GM21825 (cell line): ENCODE results near the gene ALKBH3.

ENCODE experiments used
- ATAC-seq: cut with Tn5 transposase; IDR thresholded peaks from one replicate; pipeline ENCODE4 v1.9.1; 2021; ENCODE audit warnings: mild to moderate bottlenecking, moderate library complexity; ENCODE audit not compliant: unreplicated experiment

The ALKBH3 gene

DNA sequence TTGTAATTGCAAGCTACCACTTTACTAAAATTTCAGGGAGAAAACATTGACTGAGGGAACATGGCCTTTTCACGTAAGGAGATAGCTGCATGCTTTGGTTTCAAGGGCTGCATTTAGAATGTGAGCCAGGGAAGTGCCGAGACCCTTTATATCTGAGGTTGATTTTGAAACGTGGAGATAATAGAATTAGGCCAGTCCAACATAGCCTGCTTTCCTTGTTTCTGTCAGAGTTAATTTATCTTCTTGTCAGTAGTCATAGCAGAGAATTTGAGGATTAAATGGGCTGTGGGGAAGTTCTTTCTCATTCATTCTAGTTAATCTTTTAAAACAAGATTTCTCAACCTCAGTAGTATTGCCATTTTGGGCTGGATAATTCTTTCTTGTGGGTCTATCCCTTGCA lies 12.2 kb downstream of the ALKBH3 start:
- ATAC-seq = no peak

DNA sequence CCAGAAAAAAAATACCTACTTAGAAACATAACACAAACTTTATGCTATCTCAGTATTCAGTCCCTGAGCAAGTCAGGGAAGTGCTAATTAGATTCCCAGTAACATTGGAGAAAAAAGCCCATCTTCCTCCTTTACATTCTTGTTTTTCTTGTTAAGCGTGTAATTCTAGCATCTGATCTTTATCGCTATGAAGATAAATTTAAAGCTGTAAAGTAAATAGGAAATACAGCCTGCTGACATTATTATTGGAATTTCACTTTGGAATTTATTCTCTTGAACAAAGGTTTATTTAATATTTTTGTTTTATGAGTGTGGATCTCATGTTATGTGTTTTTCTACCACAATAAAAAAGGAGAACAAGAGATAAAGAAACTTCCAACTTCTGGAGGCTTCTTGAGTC lies 13.9 kb downstream of the ALKBH3 start:
- ATAC-seq = no peak

DNA sequence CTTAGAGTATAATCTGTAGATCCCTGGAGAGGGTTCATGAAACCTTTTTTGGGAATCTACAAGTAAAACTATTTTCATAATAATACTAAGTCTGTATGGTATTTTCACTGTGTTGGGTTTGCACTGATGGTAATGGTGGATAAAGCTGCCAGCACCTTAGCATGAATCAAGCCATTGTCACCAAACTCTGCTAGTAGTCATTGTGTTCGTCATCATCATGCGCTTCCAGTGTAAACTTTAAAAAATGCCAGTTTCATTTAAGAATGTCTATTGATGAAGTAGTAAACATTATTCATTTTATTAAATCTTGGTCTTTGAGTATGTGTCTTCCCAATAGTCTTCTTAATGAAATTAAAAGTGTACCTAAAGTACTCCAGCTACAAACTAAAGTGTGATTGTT lies 15.0 kb downstream of the ALKBH3 start:
- ATAC-seq = no peak

DNA sequence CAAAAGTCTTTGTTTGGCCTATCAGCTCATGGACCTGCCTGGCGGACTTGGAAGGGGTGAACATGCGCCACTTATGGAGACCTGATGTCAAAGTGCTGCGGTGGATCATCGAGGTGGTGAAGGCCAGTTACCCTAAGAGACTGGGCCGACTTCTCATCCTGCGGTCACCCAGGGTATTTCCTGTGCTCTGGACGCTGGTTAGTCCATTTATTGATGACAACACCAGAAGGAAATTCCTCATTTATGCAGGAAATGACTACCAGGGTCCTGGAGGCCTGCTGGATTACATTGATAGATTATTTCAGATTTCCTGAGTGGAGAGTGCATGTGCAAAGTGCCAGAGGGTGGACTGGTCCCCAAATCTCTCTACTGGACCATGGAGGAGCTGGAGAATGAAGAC lies 17.9 kb downstream of the ALKBH3 start:
- no peak for ATAC-seq

DNA sequence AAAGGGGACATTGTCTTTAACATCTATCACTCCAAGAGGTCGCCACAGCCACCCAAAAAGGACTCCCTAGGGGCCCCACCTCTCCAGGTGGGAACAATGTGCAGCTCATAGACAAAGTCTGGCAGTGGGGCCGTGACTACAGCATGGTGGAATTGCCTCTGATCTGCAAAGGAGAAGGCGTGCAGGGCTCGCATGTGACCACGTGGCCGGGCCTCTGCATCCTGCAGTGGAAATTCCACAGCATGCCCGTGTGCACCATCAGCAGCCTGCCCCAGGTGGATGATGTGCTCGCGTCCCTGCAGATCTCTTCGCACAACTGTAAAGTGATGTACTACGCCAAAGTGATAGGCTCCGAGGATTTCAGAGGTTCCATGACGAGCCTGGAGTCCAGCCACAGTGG lies 18.5 kb downstream of the ALKBH3 start:
- ATAC-seq = no peak

DNA sequence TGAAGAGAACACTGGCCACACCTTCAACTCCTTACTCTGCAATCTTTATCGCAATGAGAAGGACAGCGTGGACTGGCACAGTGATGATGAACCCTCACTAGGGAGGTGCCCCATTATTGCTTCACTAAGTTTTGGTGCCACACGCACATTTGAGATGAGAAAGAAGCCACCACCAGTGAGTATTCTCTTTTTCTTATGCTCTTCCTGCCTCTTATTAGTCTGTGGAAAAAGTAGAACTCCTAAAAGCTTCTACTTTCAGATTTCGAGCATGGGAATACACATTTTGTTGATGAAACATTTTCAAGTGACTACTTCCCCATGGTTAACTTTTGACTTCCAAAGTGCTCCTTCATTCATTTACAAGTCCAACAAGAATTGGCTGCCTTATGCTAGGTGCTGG lies 20.9 kb downstream of the ALKBH3 start:
- no peak for ATAC-seq

DNA sequence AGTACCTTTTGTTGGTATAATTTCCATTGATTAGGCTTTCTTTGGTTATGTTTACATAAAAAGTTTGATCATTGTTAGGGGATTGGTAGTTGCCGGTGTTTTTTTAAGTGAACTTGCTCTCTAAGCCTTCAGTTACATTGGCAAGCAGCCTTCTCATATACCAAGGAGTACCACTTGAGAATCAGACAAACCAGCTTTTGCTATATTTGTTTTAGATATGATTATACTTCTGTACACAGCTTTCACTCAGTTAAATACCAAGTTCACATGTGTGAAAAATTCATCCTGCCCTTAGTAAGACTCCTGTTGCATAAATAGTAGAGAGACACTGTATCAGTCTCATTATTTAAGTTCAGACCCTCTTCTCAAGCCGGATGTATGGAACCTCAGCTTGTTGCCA lies 22.4 kb downstream of the ALKBH3 start:
- ATAC-seq = no peak

DNA sequence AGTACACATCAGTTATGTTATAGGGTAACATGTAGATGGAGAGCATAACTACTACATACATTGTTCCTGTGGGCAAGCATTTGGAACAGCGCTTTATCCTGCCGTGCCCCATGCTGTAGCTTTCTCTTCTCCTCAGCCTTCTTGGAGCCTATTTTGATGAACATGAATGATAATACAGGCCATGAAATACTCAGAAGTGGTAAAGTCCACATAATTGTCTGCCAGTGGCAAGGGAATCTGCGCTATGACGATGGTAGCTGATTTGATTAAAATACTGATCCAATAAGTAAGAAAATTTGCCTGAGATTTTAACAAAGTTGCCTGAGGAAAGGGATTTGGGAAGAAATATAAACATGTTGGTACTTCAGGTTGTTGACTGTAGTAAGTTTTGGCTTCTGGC lies 23.3 kb downstream of the ALKBH3 start:
- ATAC-seq = no peak

DNA sequence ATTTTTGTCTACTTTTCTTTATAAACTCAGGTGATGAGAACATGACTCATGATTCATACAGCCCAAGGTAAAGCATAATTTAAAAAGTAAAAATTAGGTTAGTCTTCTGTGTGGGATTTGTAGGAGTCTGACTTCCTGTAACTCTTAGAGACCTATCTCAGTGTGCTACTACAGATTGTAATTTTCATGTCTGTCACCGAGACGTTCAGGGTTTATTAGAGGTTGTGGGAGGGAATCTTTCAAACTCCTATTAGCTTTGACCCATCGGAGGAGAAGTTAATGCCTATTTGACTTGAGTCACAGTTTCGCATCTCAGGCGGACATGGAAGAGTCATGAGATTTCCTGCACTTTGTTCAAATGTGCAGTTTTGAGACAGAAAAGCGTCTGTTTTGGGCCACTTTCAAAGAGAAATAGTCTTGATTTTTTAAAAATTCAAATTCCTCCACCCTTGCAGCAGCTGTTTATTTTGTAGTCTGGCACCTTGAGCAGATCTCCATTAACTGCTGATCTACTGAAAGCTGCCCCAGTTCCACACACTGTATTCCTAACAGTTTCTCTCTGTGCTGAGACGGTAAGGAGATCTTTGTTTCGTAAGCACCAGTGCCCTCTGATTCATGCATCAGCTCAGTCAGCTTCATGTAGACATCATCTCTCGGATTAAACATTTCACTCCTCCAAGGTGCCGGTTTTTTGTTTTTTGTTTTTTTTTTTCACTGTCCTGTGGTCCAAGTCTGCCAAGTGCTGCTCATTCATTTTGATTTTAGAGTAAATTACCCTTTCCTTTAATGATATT lies 24.3 kb downstream of the ALKBH3 start:
- ATAC-seq = no peak

DNA sequence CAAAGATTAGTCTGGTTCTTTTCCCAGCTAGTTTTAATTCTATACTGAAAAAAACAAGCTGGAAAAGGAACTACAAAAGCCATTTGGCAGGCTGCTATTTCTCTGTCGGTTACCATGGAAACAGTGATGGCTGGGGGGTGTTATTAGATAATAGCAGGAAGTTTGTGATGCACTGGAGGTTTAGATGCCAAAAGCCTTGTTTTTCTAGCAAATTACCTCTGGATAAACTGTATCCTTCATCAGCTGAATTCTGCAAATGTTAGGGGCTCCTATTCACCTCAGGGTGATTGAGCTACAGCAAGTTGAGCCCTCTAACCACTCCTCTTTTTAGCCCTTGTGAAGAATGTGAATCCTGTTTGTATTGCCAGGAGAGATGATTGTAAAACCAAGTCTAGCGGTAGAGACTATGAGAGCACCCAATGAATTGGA lies 25.2 kb downstream of the ALKBH3 start:
- no peak for ATAC-seq

DNA sequence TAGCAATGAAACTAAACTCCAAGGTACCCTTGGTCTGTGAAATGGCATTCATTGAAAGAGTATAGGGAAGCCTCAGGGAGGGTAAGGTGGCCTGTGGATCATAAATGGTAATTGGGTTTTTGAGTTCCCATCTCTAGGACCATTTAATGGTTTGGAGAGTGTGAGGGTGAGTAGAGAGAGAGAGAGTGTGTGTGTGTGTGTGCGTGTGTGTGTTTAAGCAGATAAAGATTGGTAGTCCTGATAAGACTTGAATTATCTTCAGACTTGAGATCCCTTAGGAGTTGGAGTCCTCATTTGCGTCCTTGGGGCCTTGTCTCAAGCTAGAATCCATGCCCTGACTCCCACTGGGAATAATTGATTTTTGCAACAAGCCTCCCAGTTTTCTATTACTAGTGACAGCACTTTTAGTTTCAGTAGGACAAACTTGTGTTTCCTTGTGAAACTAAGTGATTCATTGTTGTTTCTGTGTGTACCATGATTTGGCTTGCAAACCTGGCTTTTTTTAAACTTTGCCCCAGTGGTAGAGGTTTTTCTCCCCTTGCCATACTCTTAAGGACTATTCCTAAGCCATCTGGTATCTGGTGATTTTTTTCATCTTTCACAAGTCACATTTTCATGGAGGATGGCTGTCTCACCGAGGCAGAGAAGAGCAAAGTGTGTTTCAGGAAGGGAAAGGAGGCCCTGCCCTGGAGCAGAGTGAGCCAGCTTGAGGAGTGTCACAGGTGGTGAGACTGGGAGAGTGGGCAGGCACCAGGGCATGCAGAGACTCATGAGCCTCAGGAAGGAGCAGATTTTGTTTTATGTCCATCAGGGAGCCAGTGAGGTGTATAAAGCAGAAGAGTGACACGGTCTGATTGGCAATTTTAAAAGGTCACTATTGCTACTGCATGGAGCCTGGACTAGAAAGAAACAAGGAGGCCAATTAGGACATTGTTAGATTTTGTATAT lies 26.7 kb downstream of the ALKBH3 start:
- no peak for ATAC-seq

DNA sequence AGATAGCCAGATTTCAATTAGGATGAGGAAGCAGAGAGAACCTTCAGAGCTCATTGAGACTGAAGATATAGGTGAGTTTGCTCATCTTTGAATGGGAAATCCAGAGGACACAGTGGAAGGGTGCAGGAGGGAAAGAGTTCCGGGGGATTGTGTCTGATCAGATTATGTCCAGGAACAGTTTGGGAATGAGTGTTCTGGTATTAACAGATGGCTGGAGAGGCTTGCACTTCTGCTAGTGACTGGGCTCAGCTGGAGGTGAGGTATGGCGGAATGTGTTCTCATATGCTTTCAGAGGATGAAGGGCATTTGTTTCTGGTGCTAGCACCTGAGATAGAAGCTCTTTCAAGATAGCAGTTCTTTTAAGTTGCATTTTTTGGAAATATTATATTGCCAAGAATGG lies 27.6 kb downstream of the ALKBH3 start:
- no peak for ATAC-seq

DNA sequence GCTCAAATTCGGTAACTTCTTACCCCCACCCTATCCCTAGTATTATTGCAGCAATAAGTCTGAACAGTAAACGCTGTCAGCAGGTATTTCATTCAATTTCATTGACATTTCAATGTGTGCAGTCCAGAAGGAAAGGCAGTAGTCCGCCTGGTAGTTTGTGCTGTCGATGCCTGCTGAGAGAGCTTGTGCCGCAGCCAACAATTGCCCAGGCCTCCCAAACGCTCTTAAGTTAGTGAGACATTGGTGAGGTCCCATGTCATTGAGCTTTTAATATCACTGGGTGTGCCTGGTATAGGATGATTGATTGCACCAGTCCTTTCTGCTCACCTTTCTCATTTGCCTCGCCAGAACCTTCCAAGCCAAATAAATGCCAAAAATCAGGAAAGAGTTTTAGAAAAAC lies 28.1 kb downstream of the ALKBH3 start:
- ATAC-seq = no peak

DNA sequence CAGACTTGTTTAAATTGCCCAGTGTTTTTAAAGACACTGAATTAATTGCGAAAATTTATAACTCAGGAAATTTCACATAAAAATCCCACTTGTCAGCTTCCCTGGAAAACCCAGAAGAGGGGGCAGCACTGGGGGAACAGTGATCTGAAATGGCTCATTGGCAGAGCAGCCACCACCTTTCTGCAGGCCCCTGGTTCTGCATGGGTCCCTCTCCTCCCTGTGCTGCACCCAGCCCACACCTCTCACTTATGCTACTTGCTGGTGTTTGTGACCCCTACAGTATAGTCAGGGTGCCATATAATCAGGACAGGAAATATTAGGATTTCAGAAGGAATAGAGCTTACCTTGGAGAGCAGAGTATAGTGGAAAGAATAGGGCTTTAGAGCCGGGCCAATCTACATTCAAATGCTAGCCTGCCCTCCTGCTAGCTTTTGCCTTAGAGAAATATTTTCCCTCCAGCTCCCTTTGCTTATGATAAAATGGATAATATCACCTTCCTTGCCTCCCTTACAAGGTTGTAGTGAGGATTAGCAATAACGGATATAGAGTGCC lies 33.3 kb downstream of the ALKBH3 start:
- ATAC-seq = no peak

DNA sequence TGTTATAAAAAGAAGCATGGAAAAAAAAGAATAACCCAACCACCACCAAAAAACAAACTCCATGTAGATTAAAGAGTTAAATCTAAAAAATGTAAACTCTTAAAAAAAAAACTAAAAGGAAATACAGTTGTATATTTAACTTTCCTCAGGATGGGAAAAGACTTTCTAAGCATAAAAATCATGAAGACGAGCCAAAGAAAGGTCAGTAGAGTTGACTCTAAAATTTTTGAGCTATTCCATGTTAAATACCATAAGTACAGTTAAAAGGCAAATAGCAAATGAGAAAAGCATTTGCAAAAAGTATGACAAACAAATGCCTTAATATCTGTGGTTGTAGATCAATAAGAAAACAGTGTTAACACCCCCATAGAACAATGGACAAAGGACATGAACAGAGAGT lies 33.8 kb downstream of the ALKBH3 start:
- ATAC-seq = no peak

DNA sequence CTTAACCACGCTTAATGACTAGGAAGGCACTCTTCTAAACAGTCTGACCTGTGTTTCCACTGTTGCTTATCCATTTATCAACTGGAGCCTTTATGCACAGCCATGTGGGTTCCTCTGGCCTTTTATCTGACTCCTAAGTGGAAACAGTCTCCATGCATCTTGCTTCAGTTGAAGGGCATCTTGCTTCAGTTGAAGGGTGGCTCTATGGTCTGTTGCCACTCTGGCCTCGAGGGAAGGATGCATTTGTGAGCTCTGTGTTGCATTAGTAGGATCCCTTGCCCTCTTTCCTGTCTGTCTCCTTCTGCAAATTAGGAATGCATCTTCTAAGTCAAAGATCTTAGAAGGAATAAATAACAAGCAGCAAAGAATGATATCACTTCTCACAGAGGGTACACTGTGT lies 36.0 kb downstream of the ALKBH3 start:
- ATAC-seq = no peak

DNA sequence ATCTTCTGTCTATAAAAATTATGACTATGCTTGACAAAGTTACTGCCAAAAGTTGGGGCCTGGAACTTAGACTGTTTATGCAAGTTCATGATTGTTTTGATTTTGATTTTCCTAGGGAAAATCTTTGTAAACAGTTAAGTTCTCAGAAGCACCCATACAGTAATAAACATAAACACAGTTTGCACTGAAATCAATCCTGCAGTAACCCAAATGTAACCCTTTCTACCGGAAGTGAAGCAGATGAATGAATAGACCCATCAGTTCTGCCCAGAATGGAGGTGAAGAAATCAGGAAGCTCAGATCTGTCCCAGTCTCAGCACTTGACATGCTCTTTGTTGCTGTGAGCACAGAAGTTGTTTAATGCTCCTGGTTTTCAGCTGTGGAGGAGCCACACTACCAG lies 37.2 kb downstream of the ALKBH3 start:
- no peak for ATAC-seq

DNA sequence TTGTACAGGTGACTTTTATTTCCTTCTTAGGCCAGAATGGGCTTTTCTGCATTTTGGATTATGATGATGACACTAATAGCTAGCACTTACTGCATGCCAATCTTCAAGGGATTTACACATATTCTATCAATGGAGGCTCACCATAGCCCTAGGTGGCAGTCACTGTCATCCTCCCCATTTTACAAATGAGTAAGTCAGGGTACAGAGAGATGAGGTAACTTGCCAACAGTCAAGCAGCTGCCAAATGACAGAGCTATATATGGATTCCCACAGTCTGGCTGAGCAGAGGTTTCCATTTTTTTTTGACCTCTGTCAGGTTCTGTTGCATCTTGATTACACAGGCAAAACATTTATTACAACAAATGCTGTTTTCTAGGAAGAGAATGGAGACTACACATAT lies 38.0 kb downstream of the ALKBH3 start:
- ATAC-seq = no peak

DNA sequence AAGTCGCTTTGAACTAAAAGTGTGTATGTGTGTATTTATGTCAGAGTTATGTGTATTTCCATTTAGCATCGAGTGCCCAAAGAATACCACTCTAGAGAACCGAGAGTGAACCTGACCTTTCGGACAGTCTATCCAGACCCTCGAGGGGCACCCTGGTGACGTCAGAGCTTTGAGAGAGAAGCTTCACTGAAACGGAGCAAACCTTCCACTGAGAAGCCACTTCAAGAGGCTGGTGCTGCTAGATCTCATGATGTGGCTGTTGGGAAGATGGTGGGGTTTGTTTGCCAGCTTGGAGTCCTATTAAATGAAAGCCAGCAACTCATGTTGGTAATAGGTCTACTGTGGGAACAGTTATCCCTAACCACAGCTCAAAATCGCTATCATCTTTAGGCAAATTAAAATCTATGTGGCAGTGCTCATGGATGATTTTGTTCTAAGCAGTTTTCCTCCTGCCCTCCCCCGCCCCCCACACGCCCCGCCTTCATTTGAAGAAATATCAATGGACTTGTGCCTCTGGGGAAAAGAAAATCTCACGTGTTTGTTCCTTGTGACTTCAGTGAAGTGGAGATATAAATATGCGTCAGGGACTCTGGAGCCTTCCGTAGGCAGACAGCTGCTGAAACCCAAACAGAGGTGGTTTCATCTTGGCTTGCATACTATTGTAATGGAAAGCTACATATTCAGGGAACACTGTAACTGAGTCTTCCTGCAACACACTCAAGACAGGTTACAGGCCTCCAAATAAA lies 39.4 kb downstream of the ALKBH3 start:
- ATAC-seq = no peak

DNA sequence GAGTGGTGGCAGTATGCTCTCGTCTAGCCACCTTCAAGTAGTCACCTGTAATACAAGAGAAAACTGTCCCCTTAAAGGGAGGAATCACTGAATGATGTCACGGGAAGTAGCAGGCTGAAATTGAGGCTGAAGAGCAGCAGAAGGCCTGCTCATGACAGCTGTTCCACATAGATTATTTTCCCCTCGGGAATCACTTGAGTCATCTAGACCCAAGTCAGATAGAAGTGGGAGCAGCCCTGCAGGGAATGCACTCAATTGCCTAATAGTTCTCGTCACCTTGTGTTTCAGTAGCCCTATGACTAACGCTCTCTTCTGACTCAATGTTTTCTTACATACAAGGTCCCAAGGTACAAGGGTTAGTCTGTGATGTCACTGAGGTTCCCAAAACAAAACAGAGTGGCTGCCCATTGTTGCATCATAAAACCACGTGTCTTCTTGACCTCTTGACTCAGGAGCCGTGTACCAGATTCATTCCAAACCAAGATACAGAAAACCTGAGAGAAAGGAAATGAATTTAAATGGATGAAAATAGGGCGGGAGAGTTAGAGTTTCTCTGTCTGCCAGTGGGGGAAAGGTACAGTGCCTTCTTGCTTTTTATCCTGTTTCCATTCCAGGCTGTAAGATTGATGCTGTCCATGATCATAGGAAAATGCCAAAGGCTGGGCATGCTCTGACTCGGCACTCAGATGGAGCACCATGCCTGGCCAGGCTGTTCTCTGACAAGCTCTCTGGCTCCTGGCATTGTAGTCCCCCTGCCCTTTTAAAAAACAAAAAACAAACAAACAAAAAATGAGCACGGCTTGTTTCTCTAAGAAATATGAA lies 40.2 kb downstream of the ALKBH3 start:
- peak; percentile 77 for ATAC-seq
